HG02623 (cell line): ENCODE results near the gene UBP1.

Experiments used
- ATAC-seq: cut with Tn5 transposase; IDR thresholded peaks from one replicate; pipeline ENCODE4 v1.9.1; 2021; ENCODE audit warnings: moderate library complexity; ENCODE audit not compliant: unreplicated experiment

The UBP1 gene

GRCh38 chr3:33392144-33392543, 48.1 kb downstream of the UBP1 start:
- ATAC-seq: no peak

DNA sequence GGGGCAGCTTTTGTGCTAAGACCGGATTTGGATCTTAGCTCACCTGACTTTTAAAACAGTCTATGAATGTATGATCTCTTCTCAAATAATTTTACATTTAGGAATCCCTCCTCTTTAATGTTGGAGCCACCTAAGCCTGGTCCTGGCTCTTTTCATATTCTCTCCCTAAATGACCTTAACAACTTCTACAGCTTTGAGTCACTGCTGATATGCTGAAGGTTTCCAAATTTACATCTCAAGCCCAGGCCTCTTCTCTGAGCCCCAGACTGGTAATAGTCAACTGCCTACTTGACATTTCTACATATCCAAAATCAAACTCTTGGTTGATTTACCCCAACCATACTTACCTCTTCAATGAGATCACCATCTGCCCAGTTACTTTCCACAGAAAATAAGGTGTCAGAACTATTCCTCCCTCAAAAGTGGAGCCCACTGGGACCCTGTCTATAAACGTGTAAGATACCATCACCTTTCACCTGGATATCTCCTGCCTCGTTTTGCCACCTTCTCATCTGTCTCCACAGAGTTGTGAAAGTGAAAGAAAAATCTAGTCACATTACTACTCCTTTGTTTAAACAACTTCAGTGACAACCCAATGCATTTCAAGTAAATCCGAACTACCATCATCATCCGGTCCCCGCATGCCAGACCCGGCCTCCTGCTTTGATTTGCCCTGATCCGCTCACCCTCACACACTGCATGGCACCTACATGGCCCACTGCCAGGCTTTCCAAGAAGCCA, 48.8 kb downstream of the UBP1 start:
- no peak for ATAC-seq

DNA sequence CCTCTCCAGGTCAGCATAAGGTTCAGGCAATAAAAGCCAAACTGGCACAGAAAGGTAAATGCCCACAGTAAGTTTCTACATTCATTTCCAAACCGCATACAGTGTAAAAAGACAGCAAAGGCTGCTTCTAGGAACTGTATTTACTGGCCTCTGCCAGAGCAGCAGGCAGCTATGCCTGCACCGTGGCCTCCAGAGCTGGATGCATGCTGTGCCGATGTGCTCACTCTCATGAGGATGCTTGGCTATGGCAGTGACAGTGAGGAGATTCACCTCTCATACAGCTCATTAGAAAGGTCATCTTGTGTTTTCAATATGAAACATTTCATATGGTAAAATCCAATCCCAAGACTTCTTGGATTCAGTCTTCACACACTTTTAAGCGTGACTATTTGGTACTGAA, 50.3 kb downstream of the UBP1 start:
- ATAC-seq: no peak

- no peak for ATAC-seq
Measured at GRCh38 chr3:33388374-33389100, 51.7 kb downstream of the UBP1 start.

- no peak for ATAC-seq
Measured at GRCh38 chr3:33386631-33387030, 53.6 kb downstream of the UBP1 start.

GRCh38 chr3:33385423-33385822, 54.8 kb downstream of the UBP1 start:
- no peak for ATAC-seq

GRCh38 chr3:33383951-33384350, 56.3 kb downstream of the UBP1 start:
- no peak for ATAC-seq

DNA sequence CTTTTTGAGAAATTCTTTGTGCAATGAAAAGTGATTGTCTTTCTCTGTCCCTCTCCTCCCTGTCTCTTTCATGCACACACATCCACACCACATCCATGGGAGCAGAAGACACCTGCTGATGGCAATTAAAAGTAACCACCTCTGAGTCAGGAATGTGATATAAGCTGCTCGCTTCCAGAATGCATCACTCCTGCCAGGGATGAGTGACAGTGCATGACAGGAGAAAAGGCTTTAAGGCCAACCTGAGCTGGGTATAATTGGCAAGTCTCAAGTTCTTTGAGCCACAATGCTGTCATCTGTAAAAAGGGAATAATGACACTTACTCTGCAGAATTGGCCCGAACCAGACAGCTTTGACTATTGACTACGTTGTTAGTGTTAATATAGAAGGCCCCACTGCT, 59.6 kb downstream of the UBP1 start:
- ATAC-seq: no peak

GRCh38 chr3:33377931-33378330, 62.3 kb downstream of the UBP1 start:
- ATAC-seq: no peak

GRCh38 chr3:33377489-33377888, 62.7 kb downstream of the UBP1 start:
- no peak for ATAC-seq

GRCh38 chr3:33373082-33373437, 67.1 kb downstream of the UBP1 start:
- ATAC-seq: no peak

- peak; percentile 50 for ATAC-seq
Measured at GRCh38 chr3:33372218-33373081, 67.8 kb downstream of the UBP1 start.

DNA sequence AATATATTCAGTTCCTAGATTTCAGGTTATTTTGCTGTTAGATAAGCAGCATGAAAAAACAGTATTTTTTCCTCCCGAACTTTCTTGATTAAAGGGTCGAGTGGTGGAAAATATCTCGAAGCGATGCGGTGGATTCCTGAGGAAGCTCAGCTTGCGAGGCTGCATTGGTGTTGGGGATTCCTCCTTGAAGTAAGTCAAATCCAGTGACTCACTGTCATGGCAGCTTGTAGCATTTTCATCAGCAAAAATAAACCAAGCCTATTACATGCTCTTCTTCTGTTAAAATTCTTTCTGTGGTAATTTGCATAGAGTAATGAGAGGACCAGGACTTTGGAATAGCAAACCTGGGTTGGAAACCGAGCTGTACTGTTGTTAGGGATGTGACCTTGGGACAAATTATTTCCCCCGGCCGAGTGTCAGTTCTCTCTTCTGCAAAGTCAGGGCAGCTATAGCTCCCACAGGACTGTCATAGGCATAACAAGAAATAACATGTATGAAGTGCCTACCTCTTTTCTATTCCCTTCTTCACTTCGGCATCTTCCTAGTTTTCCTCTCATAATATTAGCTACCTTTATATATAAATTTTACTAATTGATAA, 75.6 kb downstream of the UBP1 start:
- ATAC-seq: no peak

DNA sequence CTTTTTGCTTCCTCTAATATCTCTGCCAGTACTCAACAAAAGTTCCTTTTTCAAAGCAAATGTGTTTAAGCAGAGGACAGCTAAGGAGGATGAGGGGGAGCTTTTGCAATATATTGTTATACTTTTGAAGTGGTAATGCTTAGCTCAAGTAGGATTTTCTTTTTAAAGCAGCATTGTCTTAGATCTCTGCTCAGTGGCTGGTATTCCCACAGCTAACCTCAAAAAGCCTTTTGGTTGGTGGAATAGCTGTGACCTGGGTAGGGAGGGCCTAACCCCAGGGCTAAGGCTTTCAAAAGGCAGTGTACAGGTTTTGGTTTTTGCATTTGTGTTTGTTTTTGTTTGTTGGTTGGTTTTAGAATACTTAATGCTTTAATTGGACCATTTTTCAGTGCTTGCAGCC, 76.1 kb downstream of the UBP1 start:
- ATAC-seq: no peak

- no peak for ATAC-seq
Measured at GRCh38 chr3:33363113-33363800, 76.9 kb downstream of the UBP1 start.

- ATAC-seq: no peak
Measured at GRCh38 chr3:33360136-33360825, 79.9 kb downstream of the UBP1 start.

DNA sequence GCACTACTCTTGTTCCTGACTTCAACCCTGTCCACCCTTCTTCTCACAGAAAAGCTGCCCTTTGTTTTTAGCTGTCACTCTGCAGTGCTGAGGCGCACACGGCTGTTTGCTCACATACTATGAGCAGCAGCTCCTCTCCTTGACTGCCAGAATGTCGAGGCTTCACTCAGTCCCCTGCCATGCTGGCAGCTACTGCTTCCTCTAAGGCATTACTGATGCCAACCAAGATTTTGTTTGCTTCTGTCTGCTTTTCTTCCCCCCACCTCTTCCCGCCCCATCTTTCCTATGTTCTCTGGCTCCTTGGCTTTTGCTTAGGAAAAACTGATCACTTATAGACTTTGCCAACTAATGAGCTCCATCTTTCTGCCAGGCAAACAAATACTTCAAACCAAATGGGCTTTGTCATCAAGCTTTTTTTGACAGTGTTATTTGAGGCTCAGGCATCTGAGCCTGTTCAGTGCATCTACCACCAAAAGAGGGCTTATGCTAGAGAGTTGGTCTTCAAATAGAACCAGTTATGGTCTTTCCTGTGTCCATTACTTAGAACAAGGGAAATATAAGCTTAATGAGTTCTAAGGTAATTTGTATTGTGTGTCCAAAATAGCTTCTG, 81.9 kb downstream of the UBP1 start:
- no peak for ATAC-seq

- no peak for ATAC-seq
Measured at GRCh38 chr3:33355611-33356010, 84.6 kb downstream of the UBP1 start.

- no peak for ATAC-seq
Measured at GRCh38 chr3:33339758-33340157, 100.4 kb downstream of the UBP1 start.
